Skeletal muscle satellite cell (primary cell): ENCODE data around the gene PTPN1.
"Not testable (repeated sequence)": the region's sequence is repeated elsewhere in the genome, so short reads cannot be mapped to it uniquely, and the experiment has no call there.

Experiments
- H3K27me3 ChIP-seq: 2 replicates; pipeline ENCODE4 v1.7.0; 2013; ENCODE audit warnings: low read length; ENCODE audit not compliant: control insufficient read depth, insufficient read depth
- H3K36me3 ChIP-seq: 2 replicates; pipeline ENCODE4 v1.7.0; 2013; ENCODE audit warnings: mild to moderate bottlenecking, control low read depth, low read length; ENCODE audit not compliant: insufficient read depth
- H3K4me1 ChIP-seq: 2 replicates; pipeline ENCODE4 v1.7.0; 2013; ENCODE audit warnings: low read length; ENCODE audit not compliant: control insufficient read depth, insufficient read depth
- H3K4me2 ChIP-seq: 2 replicates; pipeline ENCODE4 v1.7.0; 2013; ENCODE audit warnings: mild to moderate bottlenecking, low read length
- H3K4me3 ChIP-seq: 2 replicates; pipeline ENCODE4 v1.7.0; 2013; ENCODE audit warnings: low read length
- H3K9ac ChIP-seq: 2 replicates; pipeline ENCODE4 v1.7.0; 2013; ENCODE audit warnings: mild to moderate bottlenecking, low read depth, low read length, moderate library complexity
- H3K9me3 ChIP-seq: replicated peaks from 2 replicates; pipeline ENCODE4 v1.7.0; 2013; ENCODE audit warnings: mild to moderate bottlenecking, control low read depth, low read length

The PTPN1 gene

GRCh38 chr20:50506270-50506579 is 4.0 kb upstream of the PTPN1 start:
- H3K9ac ChIP-seq, result no peak overlapping the region
- peaks cover 5% of the 10 kb centered on the region for H3K4me1 ChIP-seq
- H3K36me3 ChIP-seq, result no peaks in the 10 kb centered on the region
- H3K9me3 ChIP-seq, result no peaks in the 10 kb centered on the region
- no peak overlapping the region for H3K4me3 ChIP-seq
- H3K27me3 ChIP-seq, result no peaks in the 10 kb centered on the region
- H3K4me2 ChIP-seq, result no peak overlapping the region

GRCh38 chr20:50507745-50508144 is 2.4 kb upstream of the PTPN1 start:
- not testable (repeated sequence) for H3K4me2 ChIP-seq, H3K27me3 ChIP-seq, H3K36me3 ChIP-seq, H3K4me3 ChIP-seq, H3K9me3 ChIP-seq, H3K9ac ChIP-seq
- peaks cover 13% of the 10 kb centered on the region for H3K4me1 ChIP-seq

GRCh38 chr20:50508171-50508755 is 1.9 kb upstream of the PTPN1 start:
- Histone ChIP-seq H3K27me3 (no peaks in the 10 kb centered on the region), H3K9ac (no peak overlapping the region)

GRCh38 chr20:50510706-50511542 is 741 bp downstream of the PTPN1 start:
- Histone ChIP-seq H3K9me3 (no peaks in the 10 kb centered on the region), H3K36me3 (no peaks in the 10 kb centered on the region), H3K27me3 (no peaks in the 10 kb centered on the region), H3K4me2 (peak overlapping the region; percentile 77), H3K4me3 (peak overlapping the region; percentile 95), H3K4me1 (peaks cover 43% of the 10 kb centered on the region), H3K9ac (peak overlapping the region; percentile 97)

More at GRCh38 chr20:50508171-50508755, 1.9 kb upstream of the PTPN1 start:
- no peaks in the 10 kb centered on the region for H3K36me3 ChIP-seq
- peaks cover 18% of the 10 kb centered on the region for H3K4me1 ChIP-seq
- H3K4me3 ChIP-seq, result no peak overlapping the region
- H3K4me2 ChIP-seq, result no peak overlapping the region
- no peaks in the 10 kb centered on the region for H3K9me3 ChIP-seq

GRCh38 chr20:50512323-50512722 is 2.1 kb downstream of the PTPN1 start:
- Histone ChIP-seq H3K27me3 (no peaks in the 10 kb centered on the region), H3K36me3 (no peaks in the 10 kb centered on the region), H3K9ac (peak overlapping the region; percentile 97)

GRCh38 chr20:50513169-50514034 is 3.2 kb downstream of the PTPN1 start:
- Histone ChIP-seq H3K4me3 (peak overlapping the region; percentile 95), H3K36me3 (no peaks in the 10 kb centered on the region), H3K4me1 (peaks cover 62% of the 10 kb centered on the region), H3K4me2 (peak overlapping the region; percentile 77), H3K9ac (peak overlapping the region; percentile 97), H3K27me3 (no peaks in the 10 kb centered on the region), H3K9me3 (no peaks in the 10 kb centered on the region)

More at GRCh38 chr20:50512323-50512722, 2.1 kb downstream of the PTPN1 start:
- Histone ChIP-seq H3K4me1 (peaks cover 52% of the 10 kb centered on the region), H3K4me2 (peak overlapping the region; percentile 77), H3K9me3 (no peaks in the 10 kb centered on the region), H3K4me3 (peak overlapping the region; percentile 95)

GRCh38 chr20:50514035-50514337 is 3.8 kb downstream of the PTPN1 start:
- peak overlapping the region; percentile 77 for H3K4me2 ChIP-seq
- H3K27me3 ChIP-seq, result no peaks in the 10 kb centered on the region
- peak overlapping the region; percentile 38 for H3K4me3 ChIP-seq
- H3K4me1 ChIP-seq, result peaks cover 68% of the 10 kb centered on the region
- H3K9ac ChIP-seq, result peak overlapping the region; percentile 97
- H3K36me3 ChIP-seq, result peaks cover 1% of the 10 kb centered on the region
- H3K9me3 ChIP-seq, result no peaks in the 10 kb centered on the region

GRCh38 chr20:50514750-50515149 is 4.6 kb downstream of the PTPN1 start:
- peak overlapping the region; percentile 97 for H3K9ac ChIP-seq
- peak overlapping the region; percentile 77 for H3K4me2 ChIP-seq
- peaks cover 71% of the 10 kb centered on the region for H3K4me1 ChIP-seq
- H3K9me3 ChIP-seq, result no peaks in the 10 kb centered on the region
- peaks cover 9% of the 10 kb centered on the region for H3K36me3 ChIP-seq
- H3K4me3 ChIP-seq, result peak overlapping the region; percentile 38
- no peaks in the 10 kb centered on the region for H3K27me3 ChIP-seq

GRCh38 chr20:50515471-50516106 is 5.4 kb downstream of the PTPN1 start:
- Histone ChIP-seq H3K4me3 (no peak overlapping the region), H3K4me2 (peak overlapping the region; percentile 20), H3K4me1 (peaks cover 74% of the 10 kb centered on the region), H3K36me3 (peaks cover 9% of the 10 kb centered on the region), H3K9me3 (no peaks in the 10 kb centered on the region), H3K9ac (no peak overlapping the region), H3K27me3 (no peaks in the 10 kb centered on the region)

- Histone ChIP-seq H3K9me3 (no peaks in the 10 kb centered on the region), H3K36me3 (peaks cover 11% of the 10 kb centered on the region), H3K27me3 (no peaks in the 10 kb centered on the region), H3K4me1 (peaks cover 82% of the 10 kb centered on the region), H3K4me2 (peak overlapping the region; percentile 19), H3K9ac (no peak overlapping the region), H3K4me3 (no peak overlapping the region)
These were observed 6.2 kb downstream of the PTPN1 start for GRCh38 chr20:50516180-50516934.
